K562 (cell line): Measurements from ENCODE around the gene GIPR. TPM values are rescaled to one million over a fixed set of nuclear protein-coding genes. Genes with fewer than 3 reads are reported as not detected.

Source experiments
- CBX5 ChIP-seq: IDR thresholded peaks from 2 replicates; pipeline ENCODE4 v1.6.1; 2014; ENCODE audit warnings: low read depth, borderline replicate concordance
- SMC3 ChIP-seq: conservative IDR thresholded peaks from 2 replicates; pipeline ENCODE4 v1.6.1; 2011; ENCODE audit warnings: low read depth, low read length, improper control_type of control experiment; ENCODE audit not compliant: insufficient read depth
- TBL1XR1 ChIP-seq, 2 experiments: IDR thresholded peaks; 2 replicates each; pipeline ENCODE4 v1.6.1; 2012; ENCODE audit warnings: improper control_type of control experiment in 2 of 2, low read length in 2 of 2, mild to moderate bottlenecking in 1 of 2
- ZBTB1 ChIP-seq: sonication (generic); formaldehyde crosslinking; IDR thresholded peaks from 2 replicates; pipeline ENCODE4 v1.8.1; 2023; ENCODE audit warnings: missing genetic modification reagents, low read depth, mild to moderate bottlenecking, borderline replicate concordance
- ZFPM2 ChIP-seq: fragments of 250-450 bp; sonication (Bioruptor Pico); IDR thresholded peaks from 2 replicates; pipeline ENCODE4 v1.5.1; 2022; ENCODE audit warnings: mild to moderate bottlenecking
- ZNF140 ChIP-seq: fragments of 250-450 bp; sonication (Bioruptor Pico); IDR thresholded peaks from 2 replicates; pipeline ENCODE4 v1.8.0; 2021; ENCODE audit warnings: moderate library complexity, mild to moderate bottlenecking, inconsistent platforms
- polyA plus RNA-seq, 8 experiments: library from polyadenylated mRNA; depleted of rRNA in 4 of 8; stranded (reverse) in 5 of 8; unstranded in 3 of 8; fragments of >200 nt; fragmentation: Nextera tagmentation in 2 of 8; fragmentation: Illumina TruSeq in 1 of 8; extraction: Ambion mirVana in 2 of 8; extraction: Trizol in 1 of 8; gene quantifications; 2 replicates each; pipeline versions ENCODE4 v1.2.1 to v1.2.3, GENCODE V29; 2011 to 2014; ENCODE audit warnings: inconsistent platforms in 1 of 8, missing spikeins in 1 of 8
- total RNA-seq, 7 experiments: library from RNA; depleted of rRNA in 6 of 7; stranded (reverse); fragments of >200 nt in 6 of 7; fragmentation: Illumina TruSeq in 2 of 7; extraction: Trizol in 2 of 7; gene quantifications; 2 replicates each; pipeline versions ENCODE4 v1.2.1 to v1.2.3, GENCODE V29; 2011 to 2021; ENCODE audit warnings: low replicate concordance in 1 of 7
- TF ChIP-seq, protein P1 (sequence below): fragments of 450-650 bp; IDR thresholded peaks from 2 replicates; pipeline ENCODE4 v1.6.1; 2016; ENCODE audit warnings: mild to moderate bottlenecking, moderate library complexity
- TF ChIP-seq, protein P2 (sequence below): sonication (generic); formaldehyde crosslinking; IDR thresholded peaks from 2 replicates; pipeline ENCODE4 v1.9.0; 2022; ENCODE audit warnings: mild to moderate bottlenecking, missing genetic modification reagents

Gene GIPR
- total and polyA plus RNA-seq, 9 of the 15 experiments (the other 6 are each of a cell fraction or from before 2014, with no cell fraction given), result 2.2 to 26.8 (median 12.7) TPM

DNA sequence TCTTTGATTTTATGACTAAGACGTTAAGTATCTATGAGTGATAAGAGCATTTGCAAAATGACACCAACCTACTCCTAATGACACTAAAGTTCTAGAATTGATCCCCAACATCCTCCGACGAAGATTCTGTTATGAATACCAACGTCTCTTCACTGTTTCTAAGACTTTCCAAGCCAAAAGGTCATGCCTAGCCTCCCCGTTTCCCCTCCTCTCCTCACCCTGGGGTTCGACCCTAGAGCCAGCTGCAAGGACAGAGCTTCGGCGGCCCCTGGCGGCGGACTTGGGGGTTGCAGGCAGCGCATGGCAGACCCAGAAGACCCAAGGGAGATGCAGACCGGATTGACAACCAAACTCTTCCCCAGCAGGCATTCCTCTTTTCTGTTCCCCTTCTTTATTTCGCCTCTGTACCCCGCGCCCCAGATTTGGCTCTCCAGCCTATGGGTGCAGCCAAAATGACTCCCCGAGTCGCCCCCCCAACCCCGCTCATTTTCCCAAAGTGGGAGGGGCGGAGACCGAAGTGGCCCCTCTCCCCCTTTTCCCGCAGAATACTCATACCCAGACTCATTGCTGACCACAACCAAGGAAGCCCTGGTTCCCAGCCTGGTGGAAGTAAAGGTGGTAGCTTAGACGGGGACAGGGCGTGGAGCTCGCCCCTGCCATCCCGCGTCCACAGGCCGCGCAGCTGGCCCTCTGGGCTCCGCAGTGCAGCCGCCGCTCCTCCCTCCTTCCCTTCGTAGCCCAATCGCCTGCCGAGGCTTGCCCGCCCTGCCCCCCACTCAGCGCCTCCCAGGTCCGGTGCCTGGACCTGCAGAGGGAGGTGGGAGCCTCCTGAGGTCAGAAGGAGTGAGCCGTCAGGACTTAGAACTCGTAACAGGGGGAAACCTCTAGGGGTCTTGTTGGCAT lies 24.7 kb upstream of the GIPR start (continued):
- TF ChIP-seq, protein P1, sequence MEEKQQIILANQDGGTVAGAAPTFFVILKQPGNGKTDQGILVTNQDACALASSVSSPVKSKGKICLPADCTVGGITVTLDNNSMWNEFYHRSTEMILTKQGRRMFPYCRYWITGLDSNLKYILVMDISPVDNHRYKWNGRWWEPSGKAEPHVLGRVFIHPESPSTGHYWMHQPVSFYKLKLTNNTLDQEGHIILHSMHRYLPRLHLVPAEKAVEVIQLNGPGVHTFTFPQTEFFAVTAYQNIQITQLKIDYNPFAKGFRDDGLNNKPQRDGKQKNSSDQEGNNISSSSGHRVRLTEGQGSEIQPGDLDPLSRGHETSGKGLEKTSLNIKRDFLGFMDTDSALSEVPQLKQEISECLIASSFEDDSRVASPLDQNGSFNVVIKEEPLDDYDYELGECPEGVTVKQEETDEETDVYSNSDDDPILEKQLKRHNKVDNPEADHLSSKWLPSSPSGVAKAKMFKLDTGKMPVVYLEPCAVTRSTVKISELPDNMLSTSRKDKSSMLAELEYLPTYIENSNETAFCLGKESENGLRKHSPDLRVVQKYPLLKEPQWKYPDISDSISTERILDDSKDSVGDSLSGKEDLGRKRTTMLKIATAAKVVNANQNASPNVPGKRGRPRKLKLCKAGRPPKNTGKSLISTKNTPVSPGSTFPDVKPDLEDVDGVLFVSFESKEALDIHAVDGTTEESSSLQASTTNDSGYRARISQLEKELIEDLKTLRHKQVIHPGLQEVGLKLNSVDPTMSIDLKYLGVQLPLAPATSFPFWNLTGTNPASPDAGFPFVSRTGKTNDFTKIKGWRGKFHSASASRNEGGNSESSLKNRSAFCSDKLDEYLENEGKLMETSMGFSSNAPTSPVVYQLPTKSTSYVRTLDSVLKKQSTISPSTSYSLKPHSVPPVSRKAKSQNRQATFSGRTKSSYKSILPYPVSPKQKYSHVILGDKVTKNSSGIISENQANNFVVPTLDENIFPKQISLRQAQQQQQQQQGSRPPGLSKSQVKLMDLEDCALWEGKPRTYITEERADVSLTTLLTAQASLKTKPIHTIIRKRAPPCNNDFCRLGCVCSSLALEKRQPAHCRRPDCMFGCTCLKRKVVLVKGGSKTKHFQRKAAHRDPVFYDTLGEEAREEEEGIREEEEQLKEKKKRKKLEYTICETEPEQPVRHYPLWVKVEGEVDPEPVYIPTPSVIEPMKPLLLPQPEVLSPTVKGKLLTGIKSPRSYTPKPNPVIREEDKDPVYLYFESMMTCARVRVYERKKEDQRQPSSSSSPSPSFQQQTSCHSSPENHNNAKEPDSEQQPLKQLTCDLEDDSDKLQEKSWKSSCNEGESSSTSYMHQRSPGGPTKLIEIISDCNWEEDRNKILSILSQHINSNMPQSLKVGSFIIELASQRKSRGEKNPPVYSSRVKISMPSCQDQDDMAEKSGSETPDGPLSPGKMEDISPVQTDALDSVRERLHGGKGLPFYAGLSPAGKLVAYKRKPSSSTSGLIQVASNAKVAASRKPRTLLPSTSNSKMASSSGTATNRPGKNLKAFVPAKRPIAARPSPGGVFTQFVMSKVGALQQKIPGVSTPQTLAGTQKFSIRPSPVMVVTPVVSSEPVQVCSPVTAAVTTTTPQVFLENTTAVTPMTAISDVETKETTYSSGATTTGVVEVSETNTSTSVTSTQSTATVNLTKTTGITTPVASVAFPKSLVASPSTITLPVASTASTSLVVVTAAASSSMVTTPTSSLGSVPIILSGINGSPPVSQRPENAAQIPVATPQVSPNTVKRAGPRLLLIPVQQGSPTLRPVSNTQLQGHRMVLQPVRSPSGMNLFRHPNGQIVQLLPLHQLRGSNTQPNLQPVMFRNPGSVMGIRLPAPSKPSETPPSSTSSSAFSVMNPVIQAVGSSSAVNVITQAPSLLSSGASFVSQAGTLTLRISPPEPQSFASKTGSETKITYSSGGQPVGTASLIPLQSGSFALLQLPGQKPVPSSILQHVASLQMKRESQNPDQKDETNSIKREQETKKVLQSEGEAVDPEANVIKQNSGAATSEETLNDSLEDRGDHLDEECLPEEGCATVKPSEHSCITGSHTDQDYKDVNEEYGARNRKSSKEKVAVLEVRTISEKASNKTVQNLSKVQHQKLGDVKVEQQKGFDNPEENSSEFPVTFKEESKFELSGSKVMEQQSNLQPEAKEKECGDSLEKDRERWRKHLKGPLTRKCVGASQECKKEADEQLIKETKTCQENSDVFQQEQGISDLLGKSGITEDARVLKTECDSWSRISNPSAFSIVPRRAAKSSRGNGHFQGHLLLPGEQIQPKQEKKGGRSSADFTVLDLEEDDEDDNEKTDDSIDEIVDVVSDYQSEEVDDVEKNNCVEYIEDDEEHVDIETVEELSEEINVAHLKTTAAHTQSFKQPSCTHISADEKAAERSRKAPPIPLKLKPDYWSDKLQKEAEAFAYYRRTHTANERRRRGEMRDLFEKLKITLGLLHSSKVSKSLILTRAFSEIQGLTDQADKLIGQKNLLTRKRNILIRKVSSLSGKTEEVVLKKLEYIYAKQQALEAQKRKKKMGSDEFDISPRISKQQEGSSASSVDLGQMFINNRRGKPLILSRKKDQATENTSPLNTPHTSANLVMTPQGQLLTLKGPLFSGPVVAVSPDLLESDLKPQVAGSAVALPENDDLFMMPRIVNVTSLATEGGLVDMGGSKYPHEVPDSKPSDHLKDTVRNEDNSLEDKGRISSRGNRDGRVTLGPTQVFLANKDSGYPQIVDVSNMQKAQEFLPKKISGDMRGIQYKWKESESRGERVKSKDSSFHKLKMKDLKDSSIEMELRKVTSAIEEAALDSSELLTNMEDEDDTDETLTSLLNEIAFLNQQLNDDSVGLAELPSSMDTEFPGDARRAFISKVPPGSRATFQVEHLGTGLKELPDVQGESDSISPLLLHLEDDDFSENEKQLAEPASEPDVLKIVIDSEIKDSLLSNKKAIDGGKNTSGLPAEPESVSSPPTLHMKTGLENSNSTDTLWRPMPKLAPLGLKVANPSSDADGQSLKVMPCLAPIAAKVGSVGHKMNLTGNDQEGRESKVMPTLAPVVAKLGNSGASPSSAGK, result no peak; the same call in 1 of the 2 replicates
- no peak for TF ChIP-seq ZBTB1 (CRISPR knock-in tag)
- TF ChIP-seq, protein P2, sequence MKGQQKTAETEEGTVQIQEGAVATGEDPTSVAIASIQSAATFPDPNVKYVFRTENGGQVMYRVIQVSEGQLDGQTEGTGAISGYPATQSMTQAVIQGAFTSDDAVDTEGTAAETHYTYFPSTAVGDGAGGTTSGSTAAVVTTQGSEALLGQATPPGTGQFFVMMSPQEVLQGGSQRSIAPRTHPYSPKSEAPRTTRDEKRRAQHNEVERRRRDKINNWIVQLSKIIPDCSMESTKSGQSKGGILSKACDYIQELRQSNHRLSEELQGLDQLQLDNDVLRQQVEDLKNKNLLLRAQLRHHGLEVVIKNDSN (CRISPR knock-in tag), result no peak
- TF ChIP-seq SMC3, result peak; percentile 94
- 0 out of 4 replicates have a peak, but pooled peaks of 1 of the 2 experiments have one; percentile 20 for TF ChIP-seq TBL1XR1 (IDR thresholded peaks at IDR 0.05; ENCODE audit: low read length in 2 of 2)
- TF ChIP-seq ZFPM2, result no peak
- no peak for TF ChIP-seq CBX5
- TF ChIP-seq ZNF140 (CRISPR knock-in tag), result no peak
